ENCODE measurements around the gene GNA12.
A peak's percentile ranks its signal among the peaks of the same experiment; 100 is the strongest.

GNA12 gene

GRCh38 chr7:2841907-2842306 is 2.2 kb downstream of the GNA12 start:
- no peak overlapping the region for H3K4me3 ChIP-seq (ENCODE audit: low read depth, low read length)
- DNase-seq (ENCODE audit: low read depth), result no peak

DNA sequence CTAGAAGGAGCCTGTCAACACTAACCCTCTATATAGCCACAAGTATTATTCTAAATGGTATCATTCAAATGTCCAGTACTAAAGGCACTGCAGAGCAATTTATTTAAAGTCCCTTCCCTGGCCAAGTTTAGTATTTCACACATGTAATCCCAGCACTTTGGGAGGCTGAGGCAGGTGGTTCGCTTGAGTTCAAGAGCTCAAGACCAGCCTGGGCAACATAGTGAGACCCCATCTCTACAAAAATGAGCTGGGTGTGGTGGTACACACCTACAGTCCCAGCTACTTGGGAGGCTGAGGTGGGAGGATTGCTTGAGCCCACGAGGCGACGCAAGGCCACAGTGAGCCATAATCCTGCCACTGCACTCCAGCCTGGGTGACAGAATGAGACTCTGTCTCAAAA is 3.6 kb downstream of the GNA12 start:
- DNase-seq (ENCODE audit: low read depth), result no peak
- no peak overlapping the region for H3K4me3 ChIP-seq (ENCODE audit: low read depth, low read length)

GRCh38 chr7:2838873-2839578 is 5.1 kb downstream of the GNA12 start:
- no peak for DNase-seq (ENCODE audit: low read depth)
- no peak overlapping the region for H3K4me3 ChIP-seq (ENCODE audit: low read depth, low read length)

GRCh38 chr7:2838451-2838850 is 5.7 kb downstream of the GNA12 start:
- no peak for DNase-seq (ENCODE audit: low read depth)

DNA sequence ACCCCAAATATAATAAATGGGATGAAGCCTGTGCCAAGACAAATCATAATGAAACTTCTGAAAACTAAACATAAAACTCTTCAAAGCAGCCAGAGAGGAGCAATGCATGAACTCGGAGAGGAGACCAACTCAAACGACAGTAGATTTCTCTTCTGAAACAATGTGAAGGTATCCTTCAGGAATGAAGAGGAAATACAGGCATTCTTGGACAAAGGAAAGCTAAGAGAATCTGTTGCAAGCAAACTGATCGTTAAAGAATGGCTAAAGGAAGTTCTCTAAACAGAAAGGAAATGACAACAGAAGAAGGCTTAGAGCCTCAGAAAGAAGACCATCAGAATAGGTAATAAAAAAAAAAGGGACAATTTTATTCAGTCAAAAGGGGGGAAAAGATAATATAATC is 6.6 kb downstream of the GNA12 start:
- no peak for DNase-seq (ENCODE audit: low read depth)
- no peak overlapping the region for H3K4me3 ChIP-seq (ENCODE audit: low read depth, low read length)

More at GRCh38 chr7:2838451-2838850, 5.7 kb downstream of the GNA12 start:
- H3K4me3 ChIP-seq (ENCODE audit: low read depth, low read length), result no peak overlapping the region

DNA sequence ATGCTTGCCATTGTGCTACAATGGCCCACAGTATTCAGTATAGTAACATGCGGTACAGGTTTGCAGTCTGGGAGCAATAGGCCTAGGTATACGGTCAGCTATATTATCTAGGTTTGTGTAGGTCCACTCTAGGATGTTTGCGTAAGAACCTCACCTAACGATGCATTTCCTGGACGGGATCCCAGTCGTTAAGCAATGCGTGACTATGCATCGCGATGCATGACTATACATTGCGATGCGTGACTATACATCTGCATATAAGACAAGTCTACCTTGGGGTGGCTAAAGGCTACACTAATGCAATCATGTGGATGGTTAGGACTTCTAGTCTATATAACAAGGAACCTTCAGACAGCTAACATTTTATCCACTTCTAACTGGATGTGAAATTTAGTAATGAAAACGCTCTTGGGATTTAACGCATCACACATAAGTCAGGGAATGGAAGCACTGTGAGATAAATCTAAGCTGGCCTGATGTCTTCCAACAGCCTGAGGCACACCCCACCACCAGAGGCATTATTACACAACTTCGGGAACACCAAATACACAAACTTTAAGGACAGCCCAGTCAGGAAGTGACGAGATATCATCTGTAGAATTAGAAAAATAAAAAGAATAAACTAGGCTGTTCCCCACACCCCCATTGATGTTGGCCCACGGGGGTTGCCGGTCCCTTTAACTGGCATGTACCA is 9.2 kb downstream of the GNA12 start:
- DNase-seq (ENCODE audit: low read depth), result no peak
- H3K4me3 ChIP-seq (ENCODE audit: low read depth, low read length), result no peak overlapping the region

DNA sequence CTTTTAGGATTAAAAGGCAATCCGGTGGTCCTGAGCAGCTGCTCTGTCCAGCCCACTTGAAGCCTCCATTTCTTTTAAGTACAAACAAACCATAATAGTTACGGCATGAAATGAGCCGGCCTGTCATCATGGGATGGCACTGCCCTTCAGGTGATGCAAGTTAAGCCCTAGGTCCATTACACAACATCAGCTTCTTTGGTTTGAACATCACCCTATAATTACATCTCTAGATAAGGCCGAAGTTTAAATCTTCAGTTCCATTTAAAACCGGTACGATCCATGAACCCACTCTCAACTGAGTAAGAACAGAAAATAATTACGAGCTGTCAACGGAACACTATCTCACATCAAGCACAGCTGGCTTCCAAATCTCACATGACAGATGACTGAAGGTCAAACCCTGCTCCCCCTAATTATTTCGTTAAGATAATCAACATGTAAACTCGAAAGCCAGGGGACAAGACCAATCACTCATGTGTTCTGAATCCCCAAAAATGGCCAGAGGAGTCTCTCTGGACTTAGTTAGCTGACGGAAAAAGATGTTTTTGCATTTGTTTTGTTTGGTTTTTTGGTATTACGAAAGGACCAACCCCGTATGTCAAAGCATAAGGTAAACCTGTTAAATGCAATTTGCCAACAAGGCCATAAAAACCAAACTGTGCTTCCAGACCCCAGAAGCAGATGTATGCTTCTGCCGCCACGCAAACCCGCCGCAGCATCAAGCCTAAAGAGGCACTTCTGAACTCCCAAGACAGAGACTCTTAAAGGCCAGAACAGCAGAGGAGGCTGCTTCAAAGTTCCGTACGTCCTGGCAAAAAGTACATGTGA is 10.8 kb downstream of the GNA12 start:
- DNase-seq (ENCODE audit: low read depth), result no peak
- H3K4me3 ChIP-seq (ENCODE audit: low read depth, low read length), result no peak overlapping the region

DNA sequence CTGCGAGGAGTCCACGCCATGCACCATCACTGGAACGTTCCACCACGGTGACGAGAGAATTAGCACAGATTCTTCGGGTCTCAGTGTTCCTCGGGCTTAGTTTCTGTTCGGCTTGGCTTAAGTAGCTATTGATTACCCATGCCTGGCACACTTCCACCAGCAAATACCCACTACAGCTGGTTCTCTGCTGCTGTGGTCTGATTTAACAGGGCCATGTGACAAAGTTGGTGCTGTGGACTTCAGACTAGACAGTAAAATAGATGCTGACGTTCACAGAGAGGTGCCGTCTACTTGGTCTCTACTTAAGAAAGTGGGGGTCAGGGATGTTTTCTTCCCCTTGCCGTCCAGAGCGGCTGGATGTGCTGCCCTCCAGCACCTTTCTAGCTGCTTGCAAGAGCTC is 11.6 kb downstream of the GNA12 start:
- H3K4me3 ChIP-seq (ENCODE audit: low read depth, low read length), result no peak overlapping the region
- DNase-seq (ENCODE audit: low read depth), result no peak

- no peak for DNase-seq (ENCODE audit: low read depth)
- H3K4me3 ChIP-seq (ENCODE audit: low read depth, low read length), result no peak overlapping the region
Observed at GRCh38 chr7:2830609-2831376, 13.3 kb downstream of the GNA12 start.

- no peak overlapping the region for H3K4me3 ChIP-seq (ENCODE audit: low read depth, low read length)
- DNase-seq (ENCODE audit: low read depth), result no peak
Observed at GRCh38 chr7:2829040-2829439, 15.1 kb downstream of the GNA12 start.

DNA sequence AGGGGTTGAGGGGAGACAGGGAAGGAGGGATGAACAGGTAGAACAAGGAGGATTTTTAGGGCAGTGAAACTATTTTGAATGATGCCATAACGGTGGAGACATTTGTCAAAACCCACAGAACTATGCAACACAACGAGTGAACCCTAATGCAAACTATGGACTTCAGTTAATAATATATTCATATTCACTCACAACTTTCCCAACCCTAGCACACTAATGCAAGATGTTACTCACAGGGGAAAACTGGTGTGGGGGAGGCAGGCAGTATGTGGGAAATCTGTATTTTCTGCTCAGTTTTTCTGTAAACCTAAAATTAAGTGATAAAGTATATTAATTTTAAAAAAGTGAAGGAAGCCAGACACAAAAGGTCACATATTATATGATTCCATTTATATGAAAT is 17.3 kb downstream of the GNA12 start:
- no peak overlapping the region for H3K4me3 ChIP-seq (ENCODE audit: low read depth, low read length)
- no peak for DNase-seq (ENCODE audit: low read depth)

DNA sequence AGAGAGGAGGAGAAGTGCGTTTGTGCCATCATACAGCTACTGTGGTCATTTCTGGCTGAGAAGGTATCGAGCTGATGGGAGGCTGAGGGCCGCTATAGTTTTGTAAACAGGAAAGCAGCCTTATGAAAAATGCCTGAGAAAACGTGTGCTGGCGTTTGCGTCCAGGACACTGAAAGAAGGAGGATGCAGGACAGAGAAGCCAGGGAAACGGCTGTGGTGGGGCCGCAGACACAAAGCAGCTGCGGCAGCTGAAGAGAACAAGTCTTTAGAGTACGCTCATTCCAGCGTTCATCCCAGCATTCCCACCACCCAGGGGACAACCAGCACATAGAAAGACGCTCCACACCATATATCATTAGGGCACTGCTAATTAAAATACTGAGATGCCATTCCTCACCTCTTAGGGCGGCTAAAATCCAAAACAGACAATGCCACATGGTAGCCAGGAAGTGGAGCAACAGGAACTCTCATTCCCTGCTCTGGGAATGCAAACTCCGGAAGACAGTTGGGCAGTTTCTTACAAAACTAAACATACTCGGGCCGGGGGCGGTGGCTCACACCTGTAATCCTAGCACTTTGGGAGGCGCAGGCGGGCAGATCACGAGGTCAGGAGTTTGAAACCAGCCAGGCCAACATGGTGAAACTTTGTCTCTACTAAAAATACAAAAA is 18.4 kb downstream of the GNA12 start:
- H3K4me3 ChIP-seq (ENCODE audit: low read depth, low read length), result no peak overlapping the region
- no peak for DNase-seq (ENCODE audit: low read depth)

DNA sequence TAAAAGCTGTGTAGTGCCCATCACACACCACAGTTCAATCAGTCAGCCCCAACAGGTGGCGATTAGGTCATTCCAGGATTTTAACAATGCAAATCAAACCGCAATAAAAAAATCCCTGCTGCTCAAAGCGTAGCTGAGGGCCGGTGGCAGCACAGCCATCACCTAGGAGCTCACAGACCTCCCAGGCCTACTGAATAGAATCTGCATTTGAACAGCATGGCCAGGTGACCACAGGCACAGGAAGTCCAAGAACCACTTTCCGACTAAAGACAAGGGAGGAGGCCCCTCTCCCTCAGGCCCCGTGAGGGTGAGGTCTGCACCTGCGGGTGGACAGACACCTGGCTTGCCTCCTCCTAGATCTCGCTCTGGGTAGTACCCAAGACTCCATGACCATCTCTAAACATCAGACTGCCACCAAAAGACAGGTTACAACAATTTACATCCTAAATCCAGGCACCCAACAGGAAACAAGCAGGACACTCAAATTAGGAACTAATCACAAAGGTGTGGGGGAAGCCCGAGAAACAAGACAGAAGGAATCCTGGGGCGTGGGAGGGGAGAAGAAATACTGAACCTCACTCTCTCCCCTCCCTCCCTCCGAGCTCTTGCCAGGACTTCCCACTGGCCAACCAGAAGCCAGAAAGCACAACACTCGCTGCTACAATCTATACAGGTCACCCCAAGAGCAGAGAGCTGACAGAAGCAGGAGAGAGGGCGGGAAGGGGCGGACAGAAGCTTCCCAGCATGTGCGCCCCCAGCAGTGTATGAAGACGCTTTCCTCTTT is 19.2 kb downstream of the GNA12 start:
- DNase-seq (ENCODE audit: low read depth), result no peak

GRCh38 chr7:2824026-2824677 is 20.0 kb downstream of the GNA12 start:
- no peak overlapping the region for H3K4me3 ChIP-seq (ENCODE audit: low read depth, low read length)
- DNase-seq (ENCODE audit: low read depth), result no peak

More for the DNA sequence above, 19.2 kb downstream of the GNA12 start:
- no peak overlapping the region for H3K4me3 ChIP-seq (ENCODE audit: low read depth, low read length)

DNA sequence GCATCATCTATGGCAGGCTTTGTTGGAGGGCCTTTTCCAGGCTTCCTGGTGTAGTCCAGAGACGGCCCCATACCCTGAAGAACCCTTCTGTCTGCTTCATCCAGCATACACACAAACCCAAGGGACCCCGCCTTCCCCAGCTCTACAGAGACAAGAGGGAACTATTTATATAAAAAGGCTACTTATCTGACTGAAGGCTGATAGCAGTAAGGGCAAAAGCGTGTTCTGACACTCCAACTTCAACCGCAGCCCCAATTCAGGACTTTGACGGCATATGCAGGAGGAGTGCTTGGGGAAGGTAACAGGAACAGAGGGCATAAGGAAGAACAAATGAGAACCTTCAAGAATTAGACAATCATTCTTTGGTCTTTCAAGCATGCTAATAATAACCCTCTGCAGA is 21.0 kb downstream of the GNA12 start:
- H3K4me3 ChIP-seq (ENCODE audit: low read depth, low read length), result no peak overlapping the region
- DNase-seq (ENCODE audit: low read depth), result no peak

GRCh38 chr7:2821842-2822507 is 22.1 kb downstream of the GNA12 start:
- no peak overlapping the region for H3K4me3 ChIP-seq (ENCODE audit: low read depth, low read length)
- DNase-seq (ENCODE audit: low read depth), result peak; percentile 52

- H3K4me3 ChIP-seq (ENCODE audit: low read depth, low read length), result no peak overlapping the region
- peak; percentile 61 for DNase-seq (ENCODE audit: low read depth)
Observed at GRCh38 chr7:2821161-2821841, 22.8 kb downstream of the GNA12 start.

All from skeletal muscle cell (primary cell).